GM12892 (cell line): Measurements from ENCODE around the gene MYADML2.

Experiments used
- POLR2A ChIP-seq: IDR thresholded peaks from 2 replicates; pipeline ENCODE4 v1.6.1; 2011; ENCODE audit warnings: low read depth, low read length, control low read depth
- POLR2AphosphoS5 ChIP-seq: IDR thresholded peaks from 2 replicates; pipeline ENCODE4 v1.6.1; 2011; ENCODE audit warnings: low read depth, low read length, control low read depth

DNA sequence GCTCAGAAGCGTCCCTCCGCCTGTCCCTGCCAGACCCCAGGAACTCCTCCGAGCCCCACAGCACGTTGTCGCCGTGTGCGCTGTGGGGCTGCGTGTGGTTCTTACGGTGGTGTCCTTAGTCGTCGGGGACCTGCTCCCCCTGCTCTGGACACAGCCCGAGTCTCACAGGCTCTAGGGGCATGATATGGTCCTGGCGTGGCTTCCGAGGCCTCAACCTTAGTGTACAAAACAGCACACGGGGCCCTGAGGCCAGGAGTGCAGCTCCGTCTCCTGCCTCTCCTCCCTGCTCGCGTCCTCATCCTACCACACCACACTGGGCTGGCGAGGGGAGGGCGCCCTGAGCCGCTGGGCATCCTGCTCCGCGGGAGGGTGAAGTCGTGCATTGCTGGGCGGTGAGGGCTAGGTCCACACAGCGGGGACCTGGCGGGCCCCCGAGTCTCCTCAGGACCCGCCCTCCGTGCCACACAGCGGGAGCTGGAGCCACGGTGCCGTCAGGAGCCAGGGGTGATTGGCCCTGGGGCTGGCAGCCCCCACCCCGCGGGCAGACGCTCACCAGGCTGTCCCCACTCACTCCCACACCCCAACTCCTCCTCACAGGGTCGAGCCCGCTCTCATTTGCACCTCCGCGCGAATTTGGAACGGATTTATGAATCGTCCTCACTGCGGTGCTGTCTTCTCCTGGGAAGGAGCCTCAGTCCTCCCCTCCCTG is 18.3 kb downstream of the MYADML2 start:
- no peak for TF ChIP-seq POLR2A
- TF ChIP-seq POLR2AphosphoS5: no peak
